Measurements from ENCODE around the gene TCEAL3. TPM values are rescaled to one million over a fixed set of nuclear protein-coding genes. Genes with fewer than 3 reads are reported as not detected.

TCEAL3 gene
- total and polyA plus RNA-seq, 3 donors from 2014 or later = 56.7 to 65.8 (median 62.0) TPM

GRCh38 chrX:103608306-103608963 lies 672 bp downstream of the TCEAL3 start:
- 1% methylated on average over 21 of the region's 21 CpGs; no CpG with 5 or more reads in 1 of the 2 donors for WGBS, 2 donors
- Histone ChIP-seq H3K27ac (peak overlapping the region; percentile 93 to 95), H3K4me1 (no peaks in the 10 kb centered on the region), H3K4me3 (peak overlapping the region; percentile 61 to 81), H3K36me3 (ENCODE audit: low read depth, missing control alignments) (no peaks in the 10 kb centered on the region), H3K27me3 (no peaks in the 10 kb centered on the region), H3K9me3 (no peaks in the 10 kb centered on the region)
- TF ChIP-seq CTCF (IDR thresholded peaks at IDR 0.05) (no peak), POLR2A (IDR thresholded peaks at IDR 0.05) (no peak)
- intact Hi-C loops (cut with DNase I; ENCODE audit: low total_unique reads) = no loop called here
- peak; percentile 32 for DNase-seq

GRCh38 chrX:103610282-103610681 lies 2.5 kb downstream of the TCEAL3 start:
- no peak for DNase-seq
- intact Hi-C loops (cut with DNase I; ENCODE audit: low total_unique reads) = no loop called here

GRCh38 chrX:103613362-103613890 lies 5.7 kb downstream of the TCEAL3 start:
- Histone ChIP-seq H3K9me3 (no peaks in the 10 kb centered on the region), H3K36me3 (ENCODE audit: low read depth, missing control alignments) (no peaks in the 10 kb centered on the region), H3K27ac (no peak overlapping the region), H3K27me3 (no peaks in the 10 kb centered on the region), H3K4me3 (no peak overlapping the region), H3K4me1 (no peaks in the 10 kb centered on the region)
- no peak for TF ChIP-seq POLR2A (IDR thresholded peaks at IDR 0.05)
- no peak for TF ChIP-seq CTCF (IDR thresholded peaks at IDR 0.05)
- WGBS, 2 donors = 80 to 90% methylated on average over 1 of the region's 1 CpG
- intact Hi-C loops (cut with DNase I; ENCODE audit: low total_unique reads) = no loop called here
- DNase-seq = no peak

More at GRCh38 chrX:103610282-103610681, 2.5 kb downstream of the TCEAL3 start:
- no peak overlapping the region for H3K27ac ChIP-seq
- no peaks in the 10 kb centered on the region for H3K27me3 ChIP-seq
- H3K36me3 ChIP-seq (ENCODE audit: low read depth, missing control alignments) = no peaks in the 10 kb centered on the region
- H3K9me3 ChIP-seq = no peaks in the 10 kb centered on the region
- H3K4me1 ChIP-seq = no peaks in the 10 kb centered on the region
- 81 to 92% methylated on average over 1 of the region's 1 CpG for WGBS, 2 donors
- H3K4me3 ChIP-seq = no peak overlapping the region
- TF ChIP-seq POLR2A (IDR thresholded peaks at IDR 0.05) = no peak
- no peak for TF ChIP-seq CTCF (IDR thresholded peaks at IDR 0.05)

GRCh38 chrX:103614999-103615398 lies 7.2 kb downstream of the TCEAL3 start:
- Histone ChIP-seq H3K36me3 (ENCODE audit: low read depth, missing control alignments) (no peaks in the 10 kb centered on the region), H3K4me3 (no peak overlapping the region), H3K9me3 (no peaks in the 10 kb centered on the region), H3K27ac (no peak overlapping the region), H3K27me3 (no peaks in the 10 kb centered on the region), H3K4me1 (no peaks in the 10 kb centered on the region)
- 100% methylated on average over 1 of the region's 1 CpG for WGBS, 2 donors
- no peak for TF ChIP-seq POLR2A (IDR thresholded peaks at IDR 0.05)
- TF ChIP-seq CTCF (IDR thresholded peaks at IDR 0.05) = no peak
- intact Hi-C loops (cut with DNase I; ENCODE audit: low total_unique reads) = no loop called here
- no peak for DNase-seq
